ENCODE measurements around the gene PFDN4. TPM values are rescaled to one million over a fixed set of nuclear protein-coding genes. Genes with fewer than 3 reads are reported as not detected.

PFDN4 gene
- total RNA-seq, 1 experiment from 2014 or later = 90.1 TPM

- TF ChIP-seq, protein P1, sequence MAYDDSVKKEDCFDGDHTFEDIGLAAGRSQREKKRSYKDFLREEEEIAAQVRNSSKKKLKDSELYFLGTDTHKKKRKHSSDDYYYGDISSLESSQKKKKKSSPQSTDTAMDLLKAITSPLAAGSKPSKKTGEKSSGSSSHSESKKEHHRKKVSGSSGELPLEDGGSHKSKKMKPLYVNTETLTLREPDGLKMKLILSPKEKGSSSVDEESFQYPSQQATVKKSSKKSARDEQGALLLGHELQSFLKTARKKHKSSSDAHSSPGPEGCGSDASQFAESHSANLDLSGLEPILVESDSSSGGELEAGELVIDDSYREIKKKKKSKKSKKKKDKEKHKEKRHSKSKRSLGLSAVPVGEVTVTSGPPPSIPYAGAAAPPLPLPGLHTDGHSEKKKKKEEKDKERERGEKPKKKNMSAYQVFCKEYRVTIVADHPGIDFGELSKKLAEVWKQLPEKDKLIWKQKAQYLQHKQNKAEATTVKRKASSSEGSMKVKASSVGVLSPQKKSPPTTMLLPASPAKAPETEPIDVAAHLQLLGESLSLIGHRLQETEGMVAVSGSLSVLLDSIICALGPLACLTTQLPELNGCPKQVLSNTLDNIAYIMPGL (CRISPR knock-in tag; IDR thresholded peaks at IDR 0.05) = peak; percentile 39
- no peak for TF ChIP-seq OVOL2 (CRISPR knock-in tag; IDR thresholded peaks at IDR 0.05; ENCODE audit: borderline replicate concordance)
- TF ChIP-seq, protein P2, sequence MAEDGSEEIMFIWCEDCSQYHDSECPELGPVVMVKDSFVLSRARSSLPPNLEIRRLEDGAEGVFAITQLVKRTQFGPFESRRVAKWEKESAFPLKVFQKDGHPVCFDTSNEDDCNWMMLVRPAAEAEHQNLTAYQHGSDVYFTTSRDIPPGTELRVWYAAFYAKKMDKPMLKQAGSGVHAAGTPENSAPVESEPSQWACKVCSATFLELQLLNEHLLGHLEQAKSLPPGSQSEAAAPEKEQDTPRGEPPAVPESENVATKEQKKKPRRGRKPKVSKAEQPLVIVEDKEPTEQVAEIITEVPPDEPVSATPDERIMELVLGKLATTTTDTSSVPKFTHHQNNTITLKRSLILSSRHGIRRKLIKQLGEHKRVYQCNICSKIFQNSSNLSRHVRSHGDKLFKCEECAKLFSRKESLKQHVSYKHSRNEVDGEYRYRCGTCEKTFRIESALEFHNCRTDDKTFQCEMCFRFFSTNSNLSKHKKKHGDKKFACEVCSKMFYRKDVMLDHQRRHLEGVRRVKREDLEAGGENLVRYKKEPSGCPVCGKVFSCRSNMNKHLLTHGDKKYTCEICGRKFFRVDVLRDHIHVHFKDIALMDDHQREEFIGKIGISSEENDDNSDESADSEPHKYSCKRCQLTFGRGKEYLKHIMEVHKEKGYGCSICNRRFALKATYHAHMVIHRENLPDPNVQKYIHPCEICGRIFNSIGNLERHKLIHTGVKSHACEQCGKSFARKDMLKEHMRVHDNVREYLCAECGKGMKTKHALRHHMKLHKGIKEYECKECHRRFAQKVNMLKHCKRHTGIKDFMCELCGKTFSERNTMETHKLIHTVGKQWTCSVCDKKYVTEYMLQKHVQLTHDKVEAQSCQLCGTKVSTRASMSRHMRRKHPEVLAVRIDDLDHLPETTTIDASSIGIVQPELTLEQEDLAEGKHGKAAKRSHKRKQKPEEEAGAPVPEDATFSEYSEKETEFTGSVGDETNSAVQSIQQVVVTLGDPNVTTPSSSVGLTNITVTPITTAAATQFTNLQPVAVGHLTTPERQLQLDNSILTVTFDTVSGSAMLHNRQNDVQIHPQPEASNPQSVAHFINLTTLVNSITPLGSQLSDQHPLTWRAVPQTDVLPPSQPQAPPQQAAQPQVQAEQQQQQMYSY (CRISPR knock-in tag; IDR thresholded peaks at IDR 0.05) = peak; percentile 57; the same call in 1 of the 2 replicates
- no peak for TF ChIP-seq GTF2I (CRISPR knock-in tag; conservative IDR thresholded peaks at IDR 0.05)
- TF ChIP-seq TCF7 (CRISPR knock-in tag; IDR thresholded peaks at IDR 0.05; ENCODE audit: low read depth) = no peak
- no peak for TF ChIP-seq ZNF416 (CRISPR knock-in tag; IDR thresholded peaks at IDR 0.05)
- TF ChIP-seq FOXP1 (CRISPR knock-in tag; IDR thresholded peaks at IDR 0.05; ENCODE audit: borderline replicate concordance) = peak; percentile 49; the same call in 1 of the 2 replicates
- TF ChIP-seq SOX15 (CRISPR knock-in tag; IDR thresholded peaks at IDR 0.05) = no peak
- TF ChIP-seq GRHL2 (CRISPR knock-in tag; IDR thresholded peaks at IDR 0.05; ENCODE audit: insufficient replicate concordance, severe bottlenecking) = no peak
- no peak for TF ChIP-seq E2F5 (CRISPR knock-in tag; IDR thresholded peaks at IDR 0.05)
- TF ChIP-seq FOXJ3 (CRISPR knock-in tag; IDR thresholded peaks at IDR 0.05; ENCODE audit: borderline replicate concordance) = no peak
- TF ChIP-seq TEAD1 (CRISPR knock-in tag; IDR thresholded peaks at IDR 0.05) = peak; percentile 76
- no peak for TF ChIP-seq ZNF121 (CRISPR knock-in tag; IDR thresholded peaks at IDR 0.05)
- peak; percentile 91 for TF ChIP-seq MAX (CRISPR knock-in tag; IDR thresholded peaks at IDR 0.05)
Measured at GRCh38 chr20:54172856-54173652, 34.8 kb upstream of the PFDN4 start (continued).

- POLR2A ChIA-PET = no interaction called here
- CTCF ChIA-PET = interaction anchor here (1.0 to 1.7 kb wide), 4 partner anchors 26 to 234 kb away, joined by 3 to 6 read pairs (median 4); no protein-coding TSS in a partner anchor
- H3K27me3 Mint-ChIP-seq (ENCODE audit: low read depth) = peaks cover 80% of the 10 kb centered on the region
- H3K36me3 Mint-ChIP-seq = no peaks in the 10 kb centered on the region
- DNase-seq (ENCODE audit: low spot score) (peak; percentile 45), ATAC-seq (peak; percentile 43)
- H3K27ac Mint-ChIP-seq = no peak within 1 kb of the TSS
- H3K9me3 Mint-ChIP-seq = no peaks in the 10 kb centered on the region
- peak within 1 kb of the TSS; percentile 73 for H3K4me3 Mint-ChIP-seq
- H3K4me1 Mint-ChIP-seq = peaks cover 21% of the 10 kb centered on the region
- TF ChIP-seq E2F5 (CRISPR knock-in tag; IDR thresholded peaks at IDR 0.05) (0 out of 2 replicates have a peak, but pooled peaks have one; percentile 21), GTF2I (CRISPR knock-in tag; conservative IDR thresholded peaks at IDR 0.05) (no peak), TP53 (CRISPR knock-in tag; IDR thresholded peaks at IDR 0.05) (no peak), ZNF317 (CRISPR knock-in tag; IDR thresholded peaks at IDR 0.05; ENCODE audit: borderline replicate concordance, low read depth) (0 out of 2 replicates have a peak, but pooled peaks have one; percentile 42), JUN (CRISPR knock-in tag; IDR thresholded peaks at IDR 0.05) (peak; percentile 65; the same call in 1 of the 2 replicates), ZNF219 (CRISPR knock-in tag; IDR thresholded peaks at IDR 0.05; ENCODE audit: borderline replicate concordance) (0 out of 2 replicates have a peak, but pooled peaks have one; percentile 80), NFE2L1 (CRISPR knock-in tag; IDR thresholded peaks at IDR 0.05) (peak; percentile 84; the same call in 1 of the 2 replicates), ETV6 (CRISPR knock-in tag; IDR thresholded peaks at IDR 0.05) (peak; percentile 75; the same call in 1 of the 2 replicates), SP1 (CRISPR knock-in tag; conservative IDR thresholded peaks at IDR 0.05) (no peak), IRF1 (CRISPR knock-in tag; IDR thresholded peaks at IDR 0.05) (peak; percentile 62; the same call in 1 of the 2 replicates), FOXK1 (CRISPR knock-in tag; IDR thresholded peaks at IDR 0.05) (0 out of 2 replicates have a peak, but pooled peaks have one; percentile 28), ATF2 (CRISPR knock-in tag; IDR thresholded peaks at IDR 0.05; ENCODE audit: borderline replicate concordance, low read depth) (peak; percentile 21; the same call in 1 of the 2 replicates)
Measured at GRCh38 chr20:54173653-54174456, 34.0 kb upstream of the PFDN4 start, which contains the start of gene CYP24A1. TSS of gene CYP24A1 (minus strand) at chr20:54173986. CDS start at chr20:54173579, 407 bp downstream.

All from WTC11 (cell line).